DND-41 (cell line): ENCODE measurements around the gene CHMP1B.

Experiments used
- CTCF ChIP-seq: IDR thresholded peaks from 2 replicates; pipeline ENCODE4 v1.5.1; 2012; ENCODE audit warnings: borderline replicate concordance, low read length, moderate library complexity, mild to moderate bottlenecking; ENCODE audit not compliant: poor library complexity, severe bottlenecking; ENCODE audit errors: extremely low read depth
- EZH2 ChIP-seq: IDR thresholded peaks from 3 replicates; pipeline ENCODE4 v1.6.1; 2012; ENCODE audit warnings: borderline replicate concordance, low read depth, mild to moderate bottlenecking, moderate library complexity, low read length, inconsistent platforms; ENCODE audit not compliant: severe bottlenecking

- no peak for TF ChIP-seq CTCF
- no peak for TF ChIP-seq EZH2
Measured at GRCh38 chr18:11830585-11830984, 20.6 kb upstream of the CHMP1B start.
